Erythroblast (primary cell): ENCODE measurements around the gene SAC3D1.

Experiments used
- GATA1 ChIP-seq: IDR thresholded peaks from 2 replicates; pipeline ENCODE4 v1.6.1; 2011; ENCODE audit warnings: low read depth, mild to moderate bottlenecking, control low read depth, low read length, moderate library complexity
- POLR2A ChIP-seq: IDR thresholded peaks from 2 replicates; pipeline ENCODE4 v1.6.1; 2011; ENCODE audit warnings: mild to moderate bottlenecking, low read length

DNA sequence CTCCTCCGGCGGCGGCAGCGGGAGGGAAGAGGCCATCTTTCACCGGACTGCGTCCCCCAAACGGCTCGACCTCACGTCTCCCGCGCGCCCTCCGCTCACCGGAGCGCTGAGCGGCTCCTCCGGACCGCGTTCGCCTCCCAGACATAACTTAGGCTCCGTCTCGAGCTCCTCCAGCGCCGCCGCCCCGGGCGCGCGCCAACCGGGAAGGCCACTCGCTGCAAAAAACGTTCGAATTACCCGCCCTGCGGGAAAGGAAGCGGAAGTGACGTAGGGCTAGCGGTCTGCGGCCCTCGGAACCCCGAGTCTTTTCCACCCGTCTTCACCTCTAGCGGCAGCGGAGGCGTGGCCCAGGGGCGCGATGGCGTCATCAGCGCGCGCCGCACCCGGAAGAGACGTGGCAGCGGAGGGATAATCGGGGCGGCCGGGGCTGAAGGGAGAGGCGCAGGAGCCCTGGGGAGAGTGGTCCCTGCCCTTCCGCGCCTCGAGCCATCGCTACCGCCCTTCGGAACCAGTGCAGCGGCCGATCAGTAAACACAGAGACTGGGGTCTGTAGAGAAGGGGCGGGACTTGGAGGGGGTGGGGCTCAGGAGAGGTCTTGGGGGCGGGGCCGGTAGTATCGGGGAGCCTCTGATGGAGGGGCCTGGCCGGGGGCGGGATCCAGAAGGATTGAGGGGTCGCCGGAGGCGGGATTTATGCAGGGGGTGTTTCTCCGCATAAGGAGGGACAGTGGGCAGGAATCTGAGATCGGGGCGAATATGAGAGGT is 43.0 kb downstream of the SAC3D1 start, which contains the start of the genes CDCA5 and ZFPL1:
- TF ChIP-seq GATA1 = no peak
- peak; percentile 93 for TF ChIP-seq POLR2A
